K562 (cell line): ENCODE measurements around the gene TM4SF5. TPM values are rescaled to one million over a fixed set of nuclear protein-coding genes. Genes with fewer than 3 reads are reported as not detected.
A peak's percentile ranks its signal among the peaks of the same experiment; 100 is the strongest.

ENCODE experiments used
- ATAC-seq: fragments of 200-7000 bp; cut with Tn5 transposase; 3 replicates; pipeline ENCODE4 v1.9.1; 2020; ENCODE audit warnings: moderate library complexity
- BruUV-seq: library from RNA; stranded (reverse); fragments of 400-500 nt; replicated peaks from 2 replicates; lab custom pipeline; 2021; lab: Mats Ljungman, UMichigan
- CTCF ChIA-PET: fragments of 300-600 bp; formaldehyde crosslinking; extraction: SDS; loops from one replicate; lab custom pipeline; 2021; ENCODE audit warnings: low intra/inter-chr PET ratio; lab: Yijun Ruan, JAX
- POLR2A ChIA-PET: fragments of 300-600, 350-650 bp; sonication (Branson Sonifier 250); formaldehyde crosslinking; extraction: SDS; loops from one replicate; lab custom pipeline; 2021; ENCODE audit warnings: antibody characterized with exemption, inconsistent platforms; lab: Yijun Ruan, JAX
- DNase-seq, 4 experiments: peaks; one replicate each; pipeline versions ENCODE4 v3.0.0 to v3.0.0-alpha.2; 2011 to 2018; ENCODE audit warnings: low spot score in 3 of 4, mixed read lengths in 3 of 4; ENCODE audit errors: extremely low read depth in 1 of 4
- FAIRE-seq: peaks from 2 replicates; lab custom pipeline; 2011; peaks lifted over from hg19 to GRCh38; lab: Jason Lieb, UNC
- H2AFZ ChIP-seq: 2 replicates; pipeline ENCODE4 v1.6.0; 2011; ENCODE audit warnings: low read depth, low read length, control low read depth, inconsistent platforms
- H3K27ac ChIP-seq: fragments of 200-600 bp; 3 replicates; pipeline ENCODE4 v1.8.0; 2011; ENCODE audit warnings: low read depth, mild to moderate bottlenecking, control low read depth, inconsistent platforms, low read length, moderate library complexity, mixed read lengths; ENCODE audit errors: extremely low read depth
- H3K27me3 ChIP-seq, 2 experiments: fragments of 300-600 bp in 1 of 2; 2 replicates in 1 of 2; 3 replicates in 1 of 2; pipeline versions ENCODE4 v1.6.0 to v1.8.0; 2011; ENCODE audit warnings: inconsistent platforms in 2 of 2, low read length in 2 of 2, mild to moderate bottlenecking in 1 of 2, mixed read lengths in 1 of 2, moderate library complexity in 1 of 2; ENCODE audit not compliant: control insufficient read depth in 2 of 2, insufficient read depth in 2 of 2
- H3K36me3 ChIP-seq: fragments of 300-600 bp; 3 replicates; pipeline ENCODE4 v1.8.0; 2011; ENCODE audit warnings: mild to moderate bottlenecking, low read length, inconsistent platforms; ENCODE audit not compliant: control insufficient read depth, insufficient read depth
- H3K4me1 ChIP-seq, 2 experiments: fragments of 200-600 bp in 1 of 2; replicated peaks in 1 of 2; 2 replicates in 1 of 2; 3 replicates in 1 of 2; pipeline versions ENCODE4 v1.5.1 to v1.8.0; 2011; ENCODE audit warnings: inconsistent platforms in 2 of 2, low read length in 2 of 2, mild to moderate bottlenecking in 1 of 2, mixed read lengths in 1 of 2, moderate library complexity in 1 of 2; ENCODE audit not compliant: control insufficient read depth in 2 of 2, insufficient read depth in 2 of 2
- H3K4me2 ChIP-seq: 2 replicates; pipeline ENCODE4 v1.6.1; 2011; ENCODE audit warnings: low read length, control low read depth, inconsistent platforms, mixed read lengths; ENCODE audit not compliant: insufficient read depth
- H3K4me3 ChIP-seq: fragments of 200-600 bp; sonication (generic), shearing (Covaris generic); 2 replicates; pipeline ENCODE4 v1.5.1; 2016; ENCODE audit warnings: control low read depth, inconsistent platforms
- H3K79me2 ChIP-seq: fragments of 200-600 bp; 3 replicates; pipeline ENCODE4 v1.8.0; 2011; ENCODE audit warnings: low read length, inconsistent platforms; ENCODE audit not compliant: control insufficient read depth, insufficient read depth
- H3K9ac ChIP-seq, 2 experiments: 2 replicates each; pipeline versions ENCODE4 v1.6.0 to v1.6.1; 2011; ENCODE audit warnings: low read depth in 2 of 2, low read length in 2 of 2, control low read depth in 1 of 2, inconsistent platforms in 1 of 2, mild to moderate bottlenecking in 1 of 2, mixed read lengths in 1 of 2; ENCODE audit not compliant: insufficient read depth in 1 of 2
- H3K9me1 ChIP-seq: one replicate; pipeline ENCODE4 v1.6.0; 2011; ENCODE audit warnings: inconsistent platforms, mild to moderate bottlenecking, low read length, moderate library complexity; ENCODE audit not compliant: control insufficient read depth, insufficient read depth
- H3K9me3 ChIP-seq: replicated peaks from 2 replicates; pipeline ENCODE4 v1.5.1; 2011; ENCODE audit warnings: low read depth, low read length, inconsistent platforms; ENCODE audit not compliant: control insufficient read depth, insufficient read depth
- H4K20me1 ChIP-seq: replicated peaks from 2 replicates; pipeline ENCODE4 v1.6.1; 2011; ENCODE audit warnings: low read length, inconsistent platforms, mixed read lengths; ENCODE audit not compliant: control insufficient read depth, insufficient read depth
- CTBP1 ChIP-seq: fragments of 450-650 bp; IDR thresholded peaks from 2 replicates; pipeline ENCODE4 v1.6.1; 2016; ENCODE audit warnings: borderline replicate concordance
- HMG20A ChIP-seq: fragments of 450-650 bp; formaldehyde crosslinking; conservative IDR thresholded peaks from 2 replicates; pipeline ENCODE4 v1.4.0; 2020; ENCODE audit warnings: mild to moderate bottlenecking, mixed read lengths
- MCM2 ChIP-seq: fragments of 450-650 bp; IDR thresholded peaks from 2 replicates; pipeline ENCODE4 v1.6.1; 2017; ENCODE audit warnings: low read depth, mild to moderate bottlenecking
- MTA2 ChIP-seq: fragments of 450-650 bp; IDR thresholded peaks from 2 replicates; pipeline ENCODE4 v1.6.1; 2016; ENCODE audit warnings: low read depth
- SUPT5H ChIP-seq: fragments of 450-650 bp; IDR thresholded peaks from 2 replicates; pipeline ENCODE4 v1.6.1; 2016
- XRCC5 ChIP-seq: fragments of 200-400 bp; formaldehyde crosslinking; IDR thresholded peaks from 2 replicates; pipeline ENCODE4 v1.6.1; 2017; ENCODE audit warnings: low read depth, mild to moderate bottlenecking, low read length
- WGBS: fragments of 100-300 bp; shearing (Covaris generic); methylation state at CpG from one replicate; pipeline ENCODE4 v1.1.6; 2016; ENCODE audit warnings: low coverage, mixed read lengths; ENCODE audit not compliant: insufficient coverage; ENCODE audit errors: missing lambda C conversion rate; 5-methylcytosine and 5-hydroxymethylcytosine counted together
- in situ Hi-C: fragments of 300-500 bp; cut with MboI; formaldehyde crosslinking; loops from 4 replicates; pipeline ENCODE4 v1.15.0; 2018; ENCODE audit warnings: inconsistent platforms, mixed read lengths
- intact Hi-C: fragments of 100-400 bp; cut with micrococcal nuclease; formaldehyde crosslinking; loops from 2 replicates; pipeline ENCODE4 v1.14.2; 2022
- polyA plus RNA-seq, 8 experiments: library from polyadenylated mRNA; depleted of rRNA in 4 of 8; stranded (reverse) in 5 of 8; unstranded in 3 of 8; fragments of >200 nt; fragmentation: Nextera tagmentation in 2 of 8; fragmentation: Illumina TruSeq in 1 of 8; extraction: Ambion mirVana in 2 of 8; extraction: Trizol in 1 of 8; gene quantifications; 2 replicates each; pipeline versions ENCODE4 v1.2.1 to v1.2.3, GENCODE V29; 2011 to 2014; ENCODE audit warnings: inconsistent platforms in 1 of 8, missing spikeins in 1 of 8
- total RNA-seq, 7 experiments: library from RNA; depleted of rRNA in 6 of 7; stranded (reverse); fragments of >200 nt in 6 of 7; fragmentation: Illumina TruSeq in 2 of 7; extraction: Trizol in 2 of 7; gene quantifications; 2 replicates each; pipeline versions ENCODE4 v1.2.1 to v1.2.3, GENCODE V29; 2011 to 2021; ENCODE audit warnings: low replicate concordance in 1 of 7
- TF ChIP-seq, protein P1 (sequence below): fragments of 450-650 bp; conservative IDR thresholded peaks from 2 replicates; pipeline ENCODE4 v1.6.1; 2016; ENCODE audit warnings: missing genetic modification characterization, low read depth, mild to moderate bottlenecking, control low read depth, missing compliant biosample characterization
- TF ChIP-seq, protein P2 (sequence below): fragments of 450-650 bp; formaldehyde crosslinking; IDR thresholded peaks from 2 replicates; pipeline ENCODE4 v1.4.0; 2020; ENCODE audit warnings: mild to moderate bottlenecking, moderate library complexity
- TF ChIP-seq, protein P3 (sequence below), 2 experiments: fragments of 450-650 bp in 1 of 2; IDR thresholded peaks; 2 replicates each; pipeline ENCODE4 v1.6.1; 2011 to 2017; ENCODE audit warnings: low read depth in 2 of 2, antibody characterized with exemption in 1 of 2, borderline replicate concordance in 1 of 2, low read length in 1 of 2, mild to moderate bottlenecking in 1 of 2, mixed read lengths in 1 of 2; ENCODE audit not compliant: control insufficient read depth in 1 of 2
- TF ChIP-seq, protein P4 (sequence below): sonication (generic); formaldehyde crosslinking; IDR thresholded peaks from 2 replicates; pipeline ENCODE4 v1.8.0; 2022; ENCODE audit warnings: mild to moderate bottlenecking, low read depth, missing genetic modification reagents
- TF ChIP-seq, protein P5 (sequence below): sonication (generic); formaldehyde crosslinking; IDR thresholded peaks from 2 replicates; pipeline ENCODE4 v1.8.0; 2022; ENCODE audit warnings: missing genetic modification reagents, mild to moderate bottlenecking, borderline replicate concordance

Gene TM4SF5
- total and polyA plus RNA-seq, 9 of the 15 experiments (the other 6 are each of a cell fraction or from before 2014, with no cell fraction given) = not detected

DNA sequence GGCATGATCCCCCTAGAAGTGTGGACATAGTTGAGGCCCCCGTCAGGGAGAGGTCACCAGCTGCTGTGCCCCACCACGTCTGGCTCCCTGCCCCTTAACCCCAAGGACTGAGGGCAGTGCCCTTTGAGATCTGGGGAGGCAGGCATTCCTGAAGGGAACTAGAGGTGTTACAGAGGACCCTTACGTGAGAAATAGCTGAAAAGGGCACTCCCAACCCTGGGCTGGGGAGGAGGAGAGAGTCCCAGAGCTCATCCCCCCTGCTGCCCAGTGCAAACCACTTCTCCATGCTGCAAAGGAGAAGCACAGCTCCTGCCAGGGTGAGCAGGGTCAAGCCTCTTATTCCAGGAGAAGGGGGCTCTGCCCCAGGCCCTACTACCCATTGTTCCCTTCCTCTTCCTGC lies 51.1 kb downstream of the TM4SF5 start:
- in situ Hi-C loops (no loop called here), intact Hi-C loops (no loop called here)
- DNase-seq (no peak), ATAC-seq (no peak), FAIRE-seq (no peak)
- Histone ChIP-seq H2AFZ (no peak overlapping the region), H3K79me2 (no peaks in the 10 kb centered on the region), H4K20me1 (no peaks in the 10 kb centered on the region), H3K4me3 (no peak overlapping the region), H3K9ac (0 out of 4 replicates have a peak overlapping the region, but pooled peaks of 1 of the 2 experiments have one; percentile 16), H3K9me1 (peaks cover 4% of the 10 kb centered on the region), H3K4me2 (no peak overlapping the region), H3K27me3 (no peaks in the 10 kb centered on the region), H3K9me3 (no peaks in the 10 kb centered on the region), H3K36me3 (no peaks in the 10 kb centered on the region), H3K4me1 (no peaks in the 10 kb centered on the region; a peak in 2 of 5 replicates), H3K27ac (no peak overlapping the region)
- ChIA-PET POLR2A (interaction anchor here (0.5 to 1.5 kb wide), 4 partner anchors 12 to 119 kb away, joined by 3 to 7 read pairs (median 3); partner anchors contain the start of gene PELP1), CTCF (no interaction called here)
- WGBS = 70% methylated on average over 2 of the region's 3 CpGs
- BruUV-seq = no TSS peak
- TF ChIP-seq XRCC5 (no peak), MCM2 (no peak), CTBP1 (no peak), MTA2 (no peak), SUPT5H (no peak), HMG20A (CRISPR knock-in tag) (no peak)
- TF ChIP-seq, protein P1, sequence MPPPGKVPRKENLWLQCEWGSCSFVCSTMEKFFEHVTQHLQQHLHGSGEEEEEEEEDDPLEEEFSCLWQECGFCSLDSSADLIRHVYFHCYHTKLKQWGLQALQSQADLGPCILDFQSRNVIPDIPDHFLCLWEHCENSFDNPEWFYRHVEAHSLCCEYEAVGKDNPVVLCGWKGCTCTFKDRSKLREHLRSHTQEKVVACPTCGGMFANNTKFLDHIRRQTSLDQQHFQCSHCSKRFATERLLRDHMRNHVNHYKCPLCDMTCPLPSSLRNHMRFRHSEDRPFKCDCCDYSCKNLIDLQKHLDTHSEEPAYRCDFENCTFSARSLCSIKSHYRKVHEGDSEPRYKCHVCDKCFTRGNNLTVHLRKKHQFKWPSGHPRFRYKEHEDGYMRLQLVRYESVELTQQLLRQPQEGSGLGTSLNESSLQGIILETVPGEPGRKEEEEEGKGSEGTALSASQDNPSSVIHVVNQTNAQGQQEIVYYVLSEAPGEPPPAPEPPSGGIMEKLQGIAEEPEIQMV = no peak
- TF ChIP-seq, protein P2, sequence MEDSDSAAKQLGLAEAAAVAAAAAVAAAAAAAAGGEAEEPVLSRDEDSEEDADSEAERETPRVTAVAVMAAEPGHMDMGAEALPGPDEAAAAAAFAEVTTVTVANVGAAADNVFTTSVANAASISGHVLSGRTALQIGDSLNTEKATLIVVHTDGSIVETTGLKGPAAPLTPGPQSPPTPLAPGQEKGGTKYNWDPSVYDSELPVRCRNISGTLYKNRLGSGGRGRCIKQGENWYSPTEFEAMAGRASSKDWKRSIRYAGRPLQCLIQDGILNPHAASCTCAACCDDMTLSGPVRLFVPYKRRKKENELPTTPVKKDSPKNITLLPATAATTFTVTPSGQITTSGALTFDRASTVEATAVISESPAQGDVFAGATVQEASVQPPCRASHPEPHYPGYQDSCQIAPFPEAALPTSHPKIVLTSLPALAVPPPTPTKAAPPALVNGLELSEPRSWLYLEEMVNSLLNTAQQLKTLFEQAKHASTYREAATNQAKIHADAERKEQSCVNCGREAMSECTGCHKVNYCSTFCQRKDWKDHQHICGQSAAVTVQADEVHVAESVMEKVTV (CRISPR knock-in tag) = no peak
- TF ChIP-seq, protein P3, sequence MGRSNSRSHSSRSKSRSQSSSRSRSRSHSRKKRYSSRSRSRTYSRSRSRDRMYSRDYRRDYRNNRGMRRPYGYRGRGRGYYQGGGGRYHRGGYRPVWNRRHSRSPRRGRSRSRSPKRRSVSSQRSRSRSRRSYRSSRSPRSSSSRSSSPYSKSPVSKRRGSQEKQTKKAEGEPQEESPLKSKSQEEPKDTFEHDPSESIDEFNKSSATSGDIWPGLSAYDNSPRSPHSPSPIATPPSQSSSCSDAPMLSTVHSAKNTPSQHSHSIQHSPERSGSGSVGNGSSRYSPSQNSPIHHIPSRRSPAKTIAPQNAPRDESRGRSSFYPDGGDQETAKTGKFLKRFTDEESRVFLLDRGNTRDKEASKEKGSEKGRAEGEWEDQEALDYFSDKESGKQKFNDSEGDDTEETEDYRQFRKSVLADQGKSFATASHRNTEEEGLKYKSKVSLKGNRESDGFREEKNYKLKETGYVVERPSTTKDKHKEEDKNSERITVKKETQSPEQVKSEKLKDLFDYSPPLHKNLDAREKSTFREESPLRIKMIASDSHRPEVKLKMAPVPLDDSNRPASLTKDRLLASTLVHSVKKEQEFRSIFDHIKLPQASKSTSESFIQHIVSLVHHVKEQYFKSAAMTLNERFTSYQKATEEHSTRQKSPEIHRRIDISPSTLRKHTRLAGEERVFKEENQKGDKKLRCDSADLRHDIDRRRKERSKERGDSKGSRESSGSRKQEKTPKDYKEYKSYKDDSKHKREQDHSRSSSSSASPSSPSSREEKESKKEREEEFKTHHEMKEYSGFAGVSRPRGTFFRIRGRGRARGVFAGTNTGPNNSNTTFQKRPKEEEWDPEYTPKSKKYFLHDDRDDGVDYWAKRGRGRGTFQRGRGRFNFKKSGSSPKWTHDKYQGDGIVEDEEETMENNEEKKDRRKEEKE (IDR thresholded peaks at IDR 0.05; ENCODE audit: borderline replicate concordance in 1 of 2, control insufficient read depth in 1 of 2, low read depth in 2 of 2, low read length in 1 of 2) = no peak
- TF ChIP-seq, protein P4, sequence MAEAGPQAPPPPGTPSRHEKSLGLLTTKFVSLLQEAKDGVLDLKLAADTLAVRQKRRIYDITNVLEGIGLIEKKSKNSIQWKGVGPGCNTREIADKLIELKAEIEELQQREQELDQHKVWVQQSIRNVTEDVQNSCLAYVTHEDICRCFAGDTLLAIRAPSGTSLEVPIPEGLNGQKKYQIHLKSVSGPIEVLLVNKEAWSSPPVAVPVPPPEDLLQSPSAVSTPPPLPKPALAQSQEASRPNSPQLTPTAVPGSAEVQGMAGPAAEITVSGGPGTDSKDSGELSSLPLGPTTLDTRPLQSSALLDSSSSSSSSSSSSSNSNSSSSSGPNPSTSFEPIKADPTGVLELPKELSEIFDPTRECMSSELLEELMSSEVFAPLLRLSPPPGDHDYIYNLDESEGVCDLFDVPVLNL (CRISPR knock-in tag) = no peak
- TF ChIP-seq, protein P5, sequence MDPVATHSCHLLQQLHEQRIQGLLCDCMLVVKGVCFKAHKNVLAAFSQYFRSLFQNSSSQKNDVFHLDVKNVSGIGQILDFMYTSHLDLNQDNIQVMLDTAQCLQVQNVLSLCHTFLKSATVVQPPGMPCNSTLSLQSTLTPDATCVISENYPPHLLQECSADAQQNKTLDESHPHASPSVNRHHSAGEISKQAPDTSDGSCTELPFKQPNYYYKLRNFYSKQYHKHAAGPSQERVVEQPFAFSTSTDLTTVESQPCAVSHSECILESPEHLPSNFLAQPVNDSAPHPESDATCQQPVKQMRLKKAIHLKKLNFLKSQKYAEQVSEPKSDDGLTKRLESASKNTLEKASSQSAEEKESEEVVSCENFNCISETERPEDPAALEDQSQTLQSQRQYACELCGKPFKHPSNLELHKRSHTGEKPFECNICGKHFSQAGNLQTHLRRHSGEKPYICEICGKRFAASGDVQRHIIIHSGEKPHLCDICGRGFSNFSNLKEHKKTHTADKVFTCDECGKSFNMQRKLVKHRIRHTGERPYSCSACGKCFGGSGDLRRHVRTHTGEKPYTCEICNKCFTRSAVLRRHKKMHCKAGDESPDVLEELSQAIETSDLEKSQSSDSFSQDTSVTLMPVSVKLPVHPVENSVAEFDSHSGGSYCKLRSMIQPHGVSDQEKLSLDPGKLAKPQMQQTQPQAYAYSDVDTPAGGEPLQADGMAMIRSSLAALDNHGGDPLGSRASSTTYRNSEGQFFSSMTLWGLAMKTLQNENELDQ (CRISPR knock-in tag) = no peak
